K562 (cell line): ENCODE data around the gene LCN15.

Experiments
- EP300 ChIP-seq: IDR thresholded peaks from 2 replicates; pipeline ENCODE4 v1.6.1; 2012; ENCODE audit warnings: low read length, improper control_type of control experiment
- FOS ChIP-seq: IDR thresholded peaks from 3 replicates; pipeline ENCODE4 v1.6.1; 2011; ENCODE audit not compliant: insufficient read length; ENCODE audit errors: extremely low read depth
- JUN ChIP-seq, 2 experiments: sonication (generic) in 1 of 2; formaldehyde crosslinking in 1 of 2; IDR thresholded peaks; 2 replicates each; pipeline versions ENCODE4 v1.6.1 to v1.8.0; 2012 to 2022; ENCODE audit warnings: borderline replicate concordance in 2 of 2, mild to moderate bottlenecking in 2 of 2, improper control_type of control experiment in 1 of 2, low read depth in 1 of 2, low read length in 1 of 2, missing genetic modification reagents in 1 of 2
- MECOM ChIP-seq: fragments of 250-450 bp; sonication (Bioruptor Pico); IDR thresholded peaks from 2 replicates; pipeline ENCODE4 v1.8.0; 2022; ENCODE audit warnings: inconsistent platforms
- POLR2A ChIP-seq: fragments of 450-650 bp; conservative IDR thresholded peaks from 2 replicates; pipeline ENCODE4 v1.6.1; 2016
- TF ChIP-seq, protein P1 (sequence below): sonication (generic); formaldehyde crosslinking; IDR thresholded peaks from 2 replicates; pipeline ENCODE4 v1.9.0; 2022; ENCODE audit warnings: mild to moderate bottlenecking, missing genetic modification reagents
- TF ChIP-seq, protein P2 (sequence below), 3 experiments: IDR thresholded peaks in 2 of 3; conservative IDR thresholded peaks in 1 of 3; 2 replicates each; pipeline ENCODE4 v1.5.1; 2011 to 2012; ENCODE audit warnings: low read length in 3 of 3, mild to moderate bottlenecking in 3 of 3, control low read depth in 2 of 3, improper control_type of control experiment in 1 of 3, inconsistent platforms in 1 of 3, low read depth in 1 of 3, mixed read lengths in 1 of 3, moderate library complexity in 1 of 3; ENCODE audit not compliant: insufficient read depth in 2 of 3
- TF ChIP-seq, protein P3 (sequence below), 2 experiments: fragments of 450-650 bp in 1 of 2; sonication (generic) in 1 of 2; formaldehyde crosslinking in 1 of 2; IDR thresholded peaks in 1 of 2; conservative IDR thresholded peaks in 1 of 2; 2 replicates each; pipeline versions ENCODE4 v1.6.1 to v1.8.1; 2016 to 2023; ENCODE audit warnings: mild to moderate bottlenecking in 2 of 2, moderate library complexity in 2 of 2, inconsistent platforms in 1 of 2, missing genetic modification reagents in 1 of 2
- TF ChIP-seq, protein P4 (sequence below): sonication (generic); formaldehyde crosslinking; IDR thresholded peaks from 2 replicates; pipeline ENCODE4 v1.8.0; 2022; ENCODE audit warnings: mild to moderate bottlenecking, missing genetic modification reagents

DNA sequence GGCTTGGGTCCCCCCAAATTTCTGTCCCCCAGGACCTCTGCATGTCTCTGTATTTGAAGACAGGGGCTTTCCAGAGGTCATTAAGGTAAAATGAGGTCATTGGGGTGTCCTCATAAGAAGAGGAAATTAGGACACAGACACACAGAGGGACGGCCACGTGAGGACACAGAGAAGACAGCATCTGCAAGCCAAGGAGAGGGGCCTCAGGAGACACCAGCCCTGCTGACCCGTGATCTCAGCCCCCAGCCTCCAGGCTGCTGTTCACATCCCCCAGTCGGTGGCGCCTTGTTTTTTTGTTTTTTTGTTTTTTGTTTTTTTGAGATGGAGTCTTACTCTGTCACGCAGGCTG lies 30.7 kb upstream of the LCN15 start:
- TF ChIP-seq, protein P1, sequence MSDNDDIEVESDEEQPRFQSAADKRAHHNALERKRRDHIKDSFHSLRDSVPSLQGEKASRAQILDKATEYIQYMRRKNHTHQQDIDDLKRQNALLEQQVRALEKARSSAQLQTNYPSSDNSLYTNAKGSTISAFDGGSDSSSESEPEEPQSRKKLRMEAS (CRISPR knock-in tag), result no peak
- TF ChIP-seq, protein P2, sequence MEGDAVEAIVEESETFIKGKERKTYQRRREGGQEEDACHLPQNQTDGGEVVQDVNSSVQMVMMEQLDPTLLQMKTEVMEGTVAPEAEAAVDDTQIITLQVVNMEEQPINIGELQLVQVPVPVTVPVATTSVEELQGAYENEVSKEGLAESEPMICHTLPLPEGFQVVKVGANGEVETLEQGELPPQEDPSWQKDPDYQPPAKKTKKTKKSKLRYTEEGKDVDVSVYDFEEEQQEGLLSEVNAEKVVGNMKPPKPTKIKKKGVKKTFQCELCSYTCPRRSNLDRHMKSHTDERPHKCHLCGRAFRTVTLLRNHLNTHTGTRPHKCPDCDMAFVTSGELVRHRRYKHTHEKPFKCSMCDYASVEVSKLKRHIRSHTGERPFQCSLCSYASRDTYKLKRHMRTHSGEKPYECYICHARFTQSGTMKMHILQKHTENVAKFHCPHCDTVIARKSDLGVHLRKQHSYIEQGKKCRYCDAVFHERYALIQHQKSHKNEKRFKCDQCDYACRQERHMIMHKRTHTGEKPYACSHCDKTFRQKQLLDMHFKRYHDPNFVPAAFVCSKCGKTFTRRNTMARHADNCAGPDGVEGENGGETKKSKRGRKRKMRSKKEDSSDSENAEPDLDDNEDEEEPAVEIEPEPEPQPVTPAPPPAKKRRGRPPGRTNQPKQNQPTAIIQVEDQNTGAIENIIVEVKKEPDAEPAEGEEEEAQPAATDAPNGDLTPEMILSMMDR (IDR thresholded peaks at IDR 0.05 in 2 of 3, conservative IDR thresholded peaks at IDR 0.05 in 1 of 3; ENCODE audit: insufficient read depth in 2 of 3, low read depth in 1 of 3, low read length in 3 of 3), result no peak
- TF ChIP-seq JUN (IDR thresholded peaks at IDR 0.05; ENCODE audit: borderline replicate concordance, low read depth, low read length), result no peak
- TF ChIP-seq JUN (CRISPR knock-in tag; IDR thresholded peaks at IDR 0.05; ENCODE audit: borderline replicate concordance), result no peak
- no peak for TF ChIP-seq POLR2A
- no peak for TF ChIP-seq FOS
- TF ChIP-seq, protein P3, sequence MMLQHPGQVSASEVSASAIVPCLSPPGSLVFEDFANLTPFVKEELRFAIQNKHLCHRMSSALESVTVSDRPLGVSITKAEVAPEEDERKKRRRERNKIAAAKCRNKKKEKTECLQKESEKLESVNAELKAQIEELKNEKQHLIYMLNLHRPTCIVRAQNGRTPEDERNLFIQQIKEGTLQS (IDR thresholded peaks at IDR 0.05), result no peak
- TF ChIP-seq, protein P3 (CRISPR knock-in tag; conservative IDR thresholded peaks at IDR 0.05), result no peak
- no peak for TF ChIP-seq MECOM
- TF ChIP-seq, protein P4, sequence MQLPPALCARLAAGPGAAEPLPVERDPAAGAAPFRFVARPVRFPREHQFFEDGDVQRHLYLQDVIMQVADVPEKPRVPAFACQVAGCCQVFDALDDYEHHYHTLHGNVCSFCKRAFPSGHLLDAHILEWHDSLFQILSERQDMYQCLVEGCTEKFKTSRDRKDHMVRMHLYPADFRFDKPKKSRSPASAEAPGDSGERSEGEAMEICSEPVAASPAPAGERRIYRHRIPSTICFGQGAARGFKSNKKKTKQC (CRISPR knock-in tag), result no peak
- TF ChIP-seq EP300, result no peak
